Measurements from ENCODE around the gene ZFYVE28. TPM values are rescaled to one million over a fixed set of nuclear protein-coding genes. Genes with fewer than 3 reads are reported as not detected.
"Not testable (repeated sequence)": the region's sequence is repeated elsewhere in the genome, so short reads cannot be mapped to it uniquely, and the experiment has no call there.

ZFYVE28 gene
- total RNA-seq, 2 experiments from 2014 or later, result 26.2 to 28.0 TPM

DNA sequence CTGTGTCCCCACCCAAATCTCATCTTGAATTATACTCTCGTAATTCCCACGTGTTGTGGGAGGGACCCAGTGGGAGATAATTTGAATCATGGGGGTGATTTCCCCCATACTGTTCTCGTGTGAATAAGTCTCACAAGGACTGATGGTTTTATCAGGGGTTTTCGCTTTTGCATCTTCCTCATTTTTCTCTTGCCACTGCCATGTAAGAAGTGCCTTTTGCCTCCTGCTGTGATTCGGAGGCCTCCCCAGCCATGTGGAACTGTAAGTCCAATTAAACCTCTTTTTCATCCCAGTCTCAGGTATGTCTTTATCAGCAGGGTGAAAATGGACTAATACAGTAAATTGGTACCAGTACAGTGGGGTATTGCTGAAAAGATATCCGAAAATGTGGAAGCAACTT is 37.9 kb downstream of the ZFYVE28 start:
- H3K4me3 ChIP-seq (ENCODE audit: low read length); H3K9me3 Mint-ChIP-seq; H3K4me3 Mint-ChIP-seq; H3K27me3 ChIP-seq (ENCODE audit: control insufficient read depth in 1 of 2, insufficient read depth in 2 of 2, low read length in 2 of 2); POLR2A ChIA-PET; H3K36me3 ChIP-seq (ENCODE audit: insufficient read depth, low read length); intact Hi-C loops (cut with DNase I, micrococcal nuclease); ATAC-seq (ENCODE audit: poor library complexity); H3K4me1 ChIP-seq (ENCODE audit: insufficient read depth, low read length); CTCF ChIA-PET; H3K27ac Mint-ChIP-seq; H3K4me1 Mint-ChIP-seq (ENCODE audit: low read depth); H3K27me3 Mint-ChIP-seq; H3K9me3 ChIP-seq (ENCODE audit: control insufficient read depth in 1 of 2, insufficient read depth in 1 of 2, low read length in 2 of 2); H3K27ac ChIP-seq (ENCODE audit: low read depth in 1 of 2, low read length in 2 of 2); DNase-seq; H3K36me3 Mint-ChIP-seq (ENCODE audit: low read depth): not testable (repeated sequence)

- peaks cover 3% of the 10 kb centered on the region for H3K36me3 ChIP-seq (ENCODE audit: insufficient read depth, low read length)
- H3K9me3 Mint-ChIP-seq, result no peaks in the 10 kb centered on the region
- H3K4me3 ChIP-seq (ENCODE audit: low read length), result no peak overlapping the region
- H3K4me1 Mint-ChIP-seq (ENCODE audit: low read depth), result peaks cover 5% of the 10 kb centered on the region
- no peak for ATAC-seq (ENCODE audit: poor library complexity)
- H3K4me3 Mint-ChIP-seq, result no peak overlapping the region
- ChIA-PET POLR2A (no interaction called here), CTCF (no interaction called here)
- no peaks in the 10 kb centered on the region for H3K36me3 Mint-ChIP-seq (ENCODE audit: low read depth)
- DNase-seq, result no peak
- peaks cover 0 to 4% of the 10 kb centered on the region in 2 experiments for H3K9me3 ChIP-seq (ENCODE audit: control insufficient read depth in 1 of 2, insufficient read depth in 1 of 2, low read length in 2 of 2)
- intact Hi-C loops (cut with DNase I, micrococcal nuclease), result no loop called here
- no peaks in the 10 kb centered on the region for H3K27me3 ChIP-seq (ENCODE audit: control insufficient read depth in 1 of 2, insufficient read depth in 2 of 2, low read length in 2 of 2)
- no peak for TF ChIP-seq CTCF (IDR thresholded peaks at IDR 0.05)
- H3K27ac ChIP-seq (ENCODE audit: low read depth in 1 of 2, low read length in 2 of 2), result no peak overlapping the region
- H3K27me3 Mint-ChIP-seq, result no peaks in the 10 kb centered on the region
- H3K4me1 ChIP-seq (ENCODE audit: insufficient read depth, low read length), result no peaks in the 10 kb centered on the region
- H3K27ac Mint-ChIP-seq, result no peak overlapping the region
These were observed 39.5 kb downstream of the ZFYVE28 start for GRCh38 chr4:2378898-2379297.

GRCh38 chr4:2378401-2378800 is 40.0 kb downstream of the ZFYVE28 start:
- no peak for ATAC-seq (ENCODE audit: poor library complexity)
- H3K4me1 Mint-ChIP-seq (ENCODE audit: low read depth), result peaks cover 5% of the 10 kb centered on the region
- Histone ChIP-seq H3K9me3 (ENCODE audit: control insufficient read depth in 1 of 2, insufficient read depth in 1 of 2, low read length in 2 of 2) (peaks cover 0 to 8% of the 10 kb centered on the region in 2 experiments), H3K4me3 (ENCODE audit: low read length) (no peak overlapping the region), H3K4me1 (ENCODE audit: insufficient read depth, low read length) (no peaks in the 10 kb centered on the region), H3K27ac (ENCODE audit: low read depth in 1 of 2, low read length in 2 of 2) (no peak overlapping the region), H3K36me3 (ENCODE audit: insufficient read depth, low read length) (peaks cover 4% of the 10 kb centered on the region), H3K27me3 (ENCODE audit: control insufficient read depth in 1 of 2, insufficient read depth in 2 of 2, low read length in 2 of 2) (no peaks in the 10 kb centered on the region)
- DNase-seq, result no peak
- no peak overlapping the region for H3K27ac Mint-ChIP-seq
- CTCF ChIA-PET, result no interaction called here
- no peak for TF ChIP-seq CTCF (IDR thresholded peaks at IDR 0.05)
- intact Hi-C loops (cut with DNase I, micrococcal nuclease), result no loop called here
- no peaks in the 10 kb centered on the region for H3K9me3 Mint-ChIP-seq
- H3K4me3 Mint-ChIP-seq, result no peak overlapping the region
- peaks cover 5% of the 10 kb centered on the region for H3K36me3 Mint-ChIP-seq (ENCODE audit: low read depth)
- POLR2A ChIA-PET, result no interaction called here
- H3K27me3 Mint-ChIP-seq, result no peaks in the 10 kb centered on the region

DNA sequence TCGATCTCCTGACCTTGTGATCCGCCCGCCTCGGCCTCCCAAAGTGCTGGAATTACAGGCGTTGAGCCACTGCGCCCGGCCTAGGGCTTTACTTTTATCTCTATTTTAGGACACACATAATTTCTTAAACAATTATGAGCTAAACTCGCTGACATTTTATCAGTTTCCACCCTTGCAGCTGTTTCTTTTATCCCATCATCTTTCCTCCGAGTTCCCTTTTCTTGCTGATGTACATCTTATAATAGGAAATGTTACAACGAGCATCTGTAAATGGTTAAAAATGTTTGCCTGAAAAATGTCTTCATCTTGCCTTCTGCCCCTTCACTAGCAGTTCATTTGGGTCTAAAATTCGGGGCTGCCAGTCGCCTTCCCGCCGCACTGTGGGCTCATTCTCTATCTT is 41.2 kb downstream of the ZFYVE28 start:
- H3K27me3 Mint-ChIP-seq, result no peaks in the 10 kb centered on the region
- ATAC-seq (ENCODE audit: poor library complexity) (no peak), DNase-seq (no peak)
- peaks cover 4% of the 10 kb centered on the region for H3K36me3 ChIP-seq (ENCODE audit: insufficient read depth, low read length)
- H3K4me3 ChIP-seq (ENCODE audit: low read length), result no peak overlapping the region
- no peaks in the 10 kb centered on the region for H3K4me1 Mint-ChIP-seq (ENCODE audit: low read depth)
- no peak overlapping the region for H3K27ac Mint-ChIP-seq
- ChIA-PET CTCF (no interaction called here), POLR2A (no interaction called here)
- no peaks in the 10 kb centered on the region for H3K27me3 ChIP-seq (ENCODE audit: control insufficient read depth in 1 of 2, insufficient read depth in 2 of 2, low read length in 2 of 2)
- intact Hi-C loops (cut with DNase I, micrococcal nuclease), result no loop called here
- H3K4me1 ChIP-seq (ENCODE audit: insufficient read depth, low read length), result no peaks in the 10 kb centered on the region
- no peaks in the 10 kb centered on the region for H3K9me3 Mint-ChIP-seq
- H3K36me3 Mint-ChIP-seq (ENCODE audit: low read depth), result peaks cover 5% of the 10 kb centered on the region
- H3K9me3 ChIP-seq (ENCODE audit: control insufficient read depth in 1 of 2, insufficient read depth in 1 of 2, low read length in 2 of 2), result peaks cover 0 to 8% of the 10 kb centered on the region in 2 experiments
- no peak for TF ChIP-seq CTCF (IDR thresholded peaks at IDR 0.05)
- no peak overlapping the region for H3K4me3 Mint-ChIP-seq
- no peak overlapping the region for H3K27ac ChIP-seq (ENCODE audit: low read depth in 1 of 2, low read length in 2 of 2)

Data from CD4-positive, alpha-beta T cell (primary cell).